HG03159 (cell line): ENCODE data around the gene SNRK.

Experiments
- ATAC-seq: cut with Tn5 transposase; IDR thresholded peaks from one replicate; pipeline ENCODE4 v1.9.1; 2021; ENCODE audit warnings: mild to moderate bottlenecking, moderate library complexity; ENCODE audit not compliant: unreplicated experiment

The SNRK gene

DNA sequence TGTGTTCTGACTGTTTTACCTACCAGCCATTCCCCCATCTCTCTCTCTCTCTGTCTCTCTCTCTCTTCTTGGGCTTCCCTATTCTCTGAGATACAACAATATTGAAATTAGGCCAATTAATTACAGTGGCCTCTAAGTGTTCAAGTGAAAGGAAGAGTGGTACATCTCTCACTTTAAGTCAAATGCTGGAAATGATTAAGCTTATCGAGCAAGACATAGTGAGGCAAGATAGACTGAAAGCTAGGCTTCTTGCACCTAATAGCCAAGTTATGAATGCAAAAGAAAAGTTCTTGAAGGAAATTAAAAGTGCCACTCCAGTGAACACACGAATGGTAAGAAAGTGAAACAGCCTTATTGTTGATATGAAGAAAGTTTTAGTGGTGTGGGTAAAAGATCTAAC lies 21.3 kb downstream of the SNRK start:
- no peak for ATAC-seq

DNA sequence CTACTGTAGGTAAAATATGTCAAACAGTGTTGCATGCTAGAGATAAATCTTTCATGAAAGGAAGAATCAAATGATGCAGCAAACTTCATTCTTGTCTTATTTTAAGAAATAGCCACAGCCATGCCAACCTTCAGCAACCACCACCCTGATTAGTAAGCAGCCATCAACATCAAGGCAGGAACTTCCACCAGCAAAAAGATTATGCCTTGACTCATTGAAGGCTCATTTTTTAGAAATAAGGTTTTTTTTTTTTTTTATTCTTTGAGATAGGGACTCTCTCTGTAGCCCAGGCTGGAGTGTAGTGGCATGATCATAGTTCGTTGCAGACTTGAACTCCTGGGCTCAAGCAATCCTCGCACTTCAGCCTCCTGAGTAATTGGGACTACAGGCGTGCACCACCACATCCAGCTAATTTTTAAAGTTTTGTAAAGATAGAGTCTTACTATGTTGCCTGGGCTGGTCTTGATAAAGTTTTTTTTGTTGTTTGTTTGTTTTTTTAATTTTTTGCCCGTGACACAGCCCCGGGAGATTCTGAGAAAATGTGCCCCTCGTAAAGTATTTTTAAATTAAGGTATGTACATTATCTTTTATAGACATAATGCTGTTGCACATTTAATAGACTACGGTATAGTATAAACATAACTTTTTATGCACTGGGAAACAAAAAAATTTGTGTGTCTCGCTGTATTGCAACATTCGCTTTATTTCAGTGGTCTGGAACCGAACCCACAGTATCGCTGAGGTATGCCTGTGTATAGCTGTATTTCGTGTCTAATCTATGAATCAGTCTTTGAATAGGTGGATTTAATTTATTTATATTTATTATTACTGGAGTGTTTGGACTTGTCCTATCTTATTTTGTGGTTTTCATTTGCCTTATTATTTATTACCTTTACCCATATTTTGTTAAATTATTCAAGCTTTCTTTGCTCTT lies 23.3 kb downstream of the SNRK start:
- ATAC-seq = no peak

DNA sequence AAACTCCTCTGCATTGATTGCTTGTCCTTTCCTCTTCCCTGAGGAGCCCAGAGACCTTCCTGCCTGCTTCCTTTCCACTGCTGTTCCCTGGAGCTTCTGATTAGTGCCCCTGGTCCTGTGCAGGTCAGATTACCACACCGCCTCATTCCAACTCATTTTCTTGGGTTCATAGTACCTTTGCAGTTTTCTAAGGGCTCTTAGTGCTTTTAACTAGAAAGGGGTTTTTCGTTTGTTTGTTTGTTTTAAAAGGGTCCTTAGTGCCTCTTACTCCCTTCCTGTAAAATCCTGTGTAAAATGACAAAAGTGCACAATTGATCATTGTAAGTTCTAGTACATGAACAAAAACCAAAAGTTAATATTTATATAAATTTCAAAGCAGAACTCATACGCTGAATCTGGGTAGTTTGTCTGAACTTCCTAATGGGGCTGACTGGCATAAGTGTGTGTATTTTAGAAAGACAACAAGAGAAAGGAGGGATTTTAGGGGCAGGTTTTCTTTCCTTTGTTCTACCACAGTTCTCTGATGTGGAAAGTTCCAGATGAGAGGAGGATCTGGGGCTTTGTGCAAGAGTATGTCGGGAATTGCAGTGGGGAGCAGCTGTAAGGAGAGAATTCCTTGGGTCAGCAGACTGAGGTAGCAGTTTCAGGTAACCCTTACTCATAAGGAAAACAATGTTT lies 30.6 kb downstream of the SNRK start:
- ATAC-seq = no peak

DNA sequence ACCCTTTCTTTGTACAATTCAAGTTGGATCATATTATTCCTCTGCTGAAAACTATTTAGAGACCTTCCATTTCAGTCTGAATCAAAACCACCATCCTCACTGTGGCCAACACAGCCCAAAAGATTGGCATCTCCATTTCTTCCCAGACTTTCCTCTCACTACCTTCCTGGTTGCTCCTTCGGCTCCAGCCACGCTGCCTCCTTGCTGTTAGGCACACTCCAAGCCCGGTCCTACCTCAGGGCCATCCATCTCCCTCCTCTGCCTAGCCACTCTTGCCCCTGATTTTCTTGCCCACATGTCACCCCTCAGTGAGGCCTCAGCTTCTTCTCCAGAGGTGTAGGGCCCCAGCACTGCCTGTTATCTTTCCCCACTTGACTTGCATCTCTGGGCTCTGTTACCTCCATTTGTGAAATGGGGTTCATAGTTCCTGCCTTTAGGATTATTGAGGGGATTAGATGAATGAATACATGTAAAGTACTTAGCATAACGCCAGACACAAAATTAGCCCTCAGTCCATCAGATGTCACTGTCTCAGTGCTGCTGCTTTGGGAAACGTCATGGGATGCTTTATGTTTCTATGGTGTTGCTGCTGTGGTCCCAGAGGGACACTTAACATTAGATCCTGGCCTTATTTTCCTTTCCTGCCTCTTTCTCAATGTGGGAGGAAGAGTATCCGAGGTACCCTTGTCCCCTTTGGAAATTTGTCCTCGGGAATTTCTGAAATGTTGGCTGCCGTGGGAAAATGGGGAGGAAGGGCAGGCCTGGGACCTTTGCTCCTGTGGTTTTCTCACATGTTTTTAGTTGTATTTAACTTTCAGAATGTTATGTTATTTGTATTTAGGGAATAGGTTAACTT lies 31.3 kb downstream of the SNRK start:
- ATAC-seq = no peak

DNA sequence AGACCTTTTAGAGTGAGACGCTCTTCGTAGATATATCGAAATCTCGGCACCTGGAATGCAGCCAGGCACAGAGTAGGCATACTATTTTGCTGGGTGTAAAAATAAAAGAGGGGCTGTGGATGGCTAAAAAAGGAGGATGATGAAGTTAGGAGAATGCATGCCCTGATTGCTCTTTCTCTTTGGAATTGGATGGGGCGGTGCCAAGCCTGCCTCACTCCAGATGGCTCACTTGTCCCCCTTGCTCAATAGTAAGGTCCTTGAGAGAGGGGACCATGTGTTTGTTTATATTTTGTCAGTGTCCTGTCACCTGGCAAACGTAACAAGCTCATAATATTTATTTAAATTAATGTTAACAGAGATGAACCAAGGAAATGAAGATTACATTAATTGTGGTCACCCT lies 33.0 kb downstream of the SNRK start:
- no peak for ATAC-seq

DNA sequence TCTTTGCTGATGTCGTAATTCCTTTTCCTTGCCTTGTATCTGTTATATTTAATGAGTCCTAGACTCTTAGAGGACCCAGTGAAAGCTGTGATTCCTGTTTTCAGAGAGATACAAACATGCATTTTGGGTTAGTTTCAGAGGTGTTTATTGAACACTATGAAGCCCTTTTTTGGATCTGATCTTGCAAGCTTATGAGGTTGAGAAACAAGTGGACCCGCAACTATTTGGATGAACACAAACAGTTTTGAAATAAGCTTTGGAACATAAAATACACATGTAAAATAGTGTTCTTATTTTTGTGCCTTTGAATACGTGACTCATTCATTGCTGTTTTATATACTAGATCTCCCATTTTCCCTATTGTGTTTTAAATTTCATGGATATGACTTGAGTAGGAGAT lies 33.5 kb downstream of the SNRK start:
- no peak for ATAC-seq

DNA sequence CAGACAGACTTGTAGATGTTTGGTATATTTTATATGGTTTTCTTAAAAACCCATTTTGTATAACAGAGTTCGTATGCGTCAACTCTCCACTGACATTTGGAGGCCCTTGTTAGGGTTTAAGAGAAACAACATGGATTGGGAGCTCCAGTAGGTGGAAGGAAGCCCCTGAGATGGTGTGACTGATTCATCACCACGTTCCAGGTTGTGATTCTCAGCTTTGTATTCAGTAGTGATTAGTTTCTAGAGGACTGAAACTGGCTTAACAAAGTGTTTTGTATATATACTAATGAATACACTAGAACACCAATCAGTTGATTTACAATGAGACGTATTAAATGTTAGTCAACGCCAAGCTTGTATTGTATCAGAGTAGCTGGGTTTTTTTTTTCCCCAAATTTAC lies 33.9 kb downstream of the SNRK start:
- ATAC-seq = no peak

DNA sequence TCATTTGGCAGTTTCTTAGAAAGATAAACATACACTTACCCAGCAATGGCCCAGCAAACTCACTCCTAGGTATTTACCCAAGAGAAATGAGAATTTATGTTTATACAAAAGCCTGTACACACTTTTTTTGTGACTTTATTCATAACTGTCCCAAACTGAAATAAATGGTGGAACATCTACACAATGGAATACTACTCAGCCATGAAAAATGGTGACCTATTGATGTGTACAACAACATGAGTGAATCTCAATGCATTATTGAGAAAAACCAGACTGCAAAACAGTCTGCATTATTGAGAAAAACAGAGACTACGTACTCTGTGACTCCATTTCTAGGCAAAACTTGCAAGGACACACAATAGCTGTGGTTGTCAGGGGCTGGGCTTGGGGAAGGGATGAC lies 37.2 kb downstream of the SNRK start:
- no peak for ATAC-seq

DNA sequence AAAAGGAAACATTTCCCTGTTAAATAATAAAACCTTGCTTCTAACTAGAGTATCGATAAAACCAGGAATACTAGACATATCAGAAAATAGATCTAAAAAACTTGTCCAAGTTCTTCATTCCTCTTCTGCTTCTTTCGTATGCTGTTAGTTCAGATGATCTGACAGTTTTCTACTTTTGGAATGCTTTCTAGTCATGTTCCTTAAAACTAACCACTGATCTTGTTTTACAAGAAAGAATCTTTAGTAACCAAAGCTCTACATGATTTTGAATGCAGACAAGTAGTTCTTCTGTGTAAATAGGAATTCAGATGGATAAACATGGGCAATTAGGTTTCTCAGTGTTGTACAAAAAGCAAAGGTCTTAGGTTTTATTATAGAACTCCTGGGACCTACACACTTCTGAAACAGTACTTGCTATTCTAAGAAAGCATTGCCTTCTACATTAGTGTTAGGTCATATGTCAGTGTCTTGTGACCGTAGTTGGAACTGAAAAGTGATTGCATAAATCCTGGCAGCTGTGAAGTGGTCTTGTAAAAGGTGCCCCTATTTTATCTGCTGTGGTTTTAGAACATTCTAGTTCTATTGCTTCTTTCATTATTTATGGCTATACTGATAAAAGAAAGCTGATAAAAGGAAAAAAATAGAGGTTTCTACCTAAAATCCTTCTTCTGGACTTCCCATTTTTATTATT lies 40.7 kb downstream of the SNRK start:
- ATAC-seq = no peak

DNA sequence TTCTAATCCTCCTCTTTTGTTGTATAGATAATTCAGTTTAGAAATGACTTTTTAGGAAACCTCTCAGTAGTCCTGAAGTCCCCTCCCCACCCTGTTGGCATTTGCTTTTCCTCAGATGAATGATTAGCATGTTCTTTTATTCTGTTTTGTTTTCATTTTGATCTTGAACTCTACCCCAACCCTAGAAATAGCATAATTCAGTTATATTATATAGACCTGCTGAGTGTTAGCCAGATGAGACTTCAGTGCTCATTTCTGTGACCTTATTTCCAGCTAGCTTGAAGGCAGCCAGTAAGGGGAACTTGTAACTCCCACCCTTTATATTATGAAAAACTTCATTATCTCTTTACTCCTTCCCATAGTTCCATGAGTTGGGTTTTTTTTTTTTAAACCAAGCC lies 41.2 kb downstream of the SNRK start:
- ATAC-seq = no peak

DNA sequence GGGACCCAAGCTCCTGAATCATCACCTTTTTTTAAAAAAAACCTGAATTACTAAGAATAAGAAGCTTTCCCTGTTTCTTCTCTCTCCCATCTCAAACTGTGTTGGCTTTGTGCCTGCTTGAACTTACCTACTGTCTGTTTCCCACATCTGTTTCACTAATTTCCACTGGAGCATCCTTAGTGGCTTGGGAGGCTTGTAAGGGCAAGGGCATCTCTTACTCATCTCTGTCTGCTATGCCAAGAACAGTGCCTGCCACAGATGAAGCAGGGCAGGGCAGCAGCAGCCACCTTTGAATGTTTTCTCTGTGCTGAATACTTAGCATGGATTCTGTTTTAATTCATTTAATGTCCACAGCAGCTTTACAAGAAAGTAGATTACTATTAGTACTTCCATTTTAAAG lies 42.3 kb downstream of the SNRK start:
- no peak for ATAC-seq

DNA sequence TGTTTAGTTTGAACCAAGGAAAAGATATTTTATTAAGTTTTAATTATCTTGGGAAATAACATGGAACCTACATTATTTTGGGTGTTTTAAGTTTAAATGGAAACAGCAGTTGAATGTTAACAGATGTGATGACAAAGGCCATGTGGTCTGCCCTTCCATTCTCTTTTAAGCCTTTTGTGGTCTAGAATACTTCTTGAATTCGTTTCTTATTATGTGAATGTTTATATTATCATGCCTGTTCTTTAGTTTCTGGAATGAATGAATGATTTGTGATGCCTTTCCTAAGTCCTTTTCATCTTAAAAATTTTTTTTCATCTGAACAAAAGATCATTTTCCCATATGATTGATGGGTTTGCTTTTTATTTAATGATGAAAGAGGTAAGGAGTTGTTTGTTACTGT lies 44.6 kb downstream of the SNRK start:
- no peak for ATAC-seq

DNA sequence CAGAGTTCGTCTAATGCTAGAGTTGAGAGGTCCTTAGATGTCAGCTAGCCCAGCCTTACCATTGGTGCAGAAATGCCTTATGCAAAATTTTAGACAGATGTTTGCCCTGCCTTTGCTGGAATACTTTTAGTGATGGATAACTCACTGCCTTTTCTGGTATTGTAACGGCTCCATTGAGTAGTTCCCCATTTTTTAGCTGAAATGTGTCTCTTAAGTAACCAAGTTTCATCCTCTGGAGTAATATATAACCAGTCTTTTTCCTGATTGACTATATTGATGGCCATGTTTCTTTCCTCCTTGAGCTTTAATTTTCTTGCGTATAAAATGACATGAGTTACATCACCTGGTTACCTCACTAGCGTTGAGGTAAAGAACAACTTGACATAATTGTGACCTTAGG lies 45.0 kb downstream of the SNRK start:
- no peak for ATAC-seq

DNA sequence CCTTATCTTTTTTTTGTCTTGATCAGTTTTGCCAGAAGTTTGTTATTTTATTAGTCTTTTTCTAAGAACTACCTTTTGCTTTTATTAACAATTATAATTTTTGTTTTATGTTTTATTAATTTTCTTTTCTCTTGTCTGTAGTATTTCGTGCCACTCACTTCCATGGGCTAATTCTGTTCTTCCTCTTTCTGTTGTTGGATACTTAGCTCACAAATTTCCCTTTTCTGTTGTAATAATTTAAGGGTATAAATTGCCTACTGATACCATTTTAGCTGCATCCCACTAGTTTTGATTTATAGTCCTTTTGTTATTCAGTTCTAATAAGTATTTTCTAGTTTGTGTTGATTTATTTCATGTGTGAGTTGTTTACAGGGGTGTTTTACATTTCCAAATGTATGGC lies 48.6 kb downstream of the SNRK start:
- no peak for ATAC-seq

DNA sequence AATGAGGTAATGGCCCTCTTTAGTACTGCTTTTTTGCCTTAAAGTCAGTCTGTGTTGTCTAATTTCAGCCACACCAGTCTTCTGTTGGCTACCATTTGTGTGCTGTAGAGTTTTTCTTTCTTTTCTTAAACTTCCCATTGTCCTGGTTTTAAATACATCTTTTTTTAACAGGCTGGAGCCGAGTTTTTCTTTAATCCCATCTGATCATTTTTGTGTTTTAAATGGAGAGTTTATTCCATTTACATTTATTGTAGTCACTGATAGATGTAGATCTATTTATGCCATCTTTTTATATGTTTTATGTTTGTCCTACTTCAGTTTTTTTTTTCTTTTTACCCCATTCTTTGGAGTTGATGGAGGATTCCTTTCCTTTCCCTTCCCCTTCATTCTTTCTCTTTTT lies 49.5 kb downstream of the SNRK start:
- no peak for ATAC-seq

DNA sequence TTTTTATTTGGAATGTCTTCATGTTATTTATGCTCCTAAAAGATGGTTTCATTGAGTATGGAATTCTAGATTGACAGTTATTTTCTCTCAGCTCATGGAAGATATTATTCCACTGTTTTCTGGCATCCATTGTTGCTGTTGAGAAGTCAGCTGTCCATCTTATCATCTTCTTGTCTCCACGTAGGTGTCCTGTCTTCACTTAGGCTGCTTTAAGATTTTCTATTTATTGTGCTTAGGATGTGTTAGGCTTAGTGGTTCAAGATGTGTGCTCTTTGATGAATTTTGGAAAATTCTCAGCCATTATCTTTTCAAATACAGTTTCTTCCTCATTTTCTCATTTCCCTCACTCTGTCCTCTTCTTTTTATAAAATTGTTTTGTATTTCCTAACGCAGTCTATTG lies 52.0 kb downstream of the SNRK start:
- no peak for ATAC-seq

DNA sequence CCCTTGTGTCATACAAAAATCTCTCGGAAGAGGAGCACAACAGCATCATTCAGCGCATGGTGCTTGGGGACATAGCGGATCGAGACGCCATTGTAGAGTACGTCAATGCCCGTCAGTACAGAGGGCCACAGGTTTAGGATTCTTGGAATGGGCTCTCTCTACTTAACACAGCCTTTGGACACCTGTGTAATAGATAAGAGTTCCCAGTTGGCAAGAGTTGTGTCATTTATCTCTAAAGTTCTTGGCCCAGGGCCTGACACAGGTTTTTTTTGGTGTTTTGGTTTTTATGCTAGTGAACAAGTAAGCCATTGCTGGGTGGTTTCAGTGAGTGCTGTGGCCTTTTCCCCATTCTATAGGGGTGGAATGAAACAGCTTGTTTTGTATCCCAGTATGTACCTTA lies 54.1 kb downstream of the SNRK start:
- no peak for ATAC-seq

DNA sequence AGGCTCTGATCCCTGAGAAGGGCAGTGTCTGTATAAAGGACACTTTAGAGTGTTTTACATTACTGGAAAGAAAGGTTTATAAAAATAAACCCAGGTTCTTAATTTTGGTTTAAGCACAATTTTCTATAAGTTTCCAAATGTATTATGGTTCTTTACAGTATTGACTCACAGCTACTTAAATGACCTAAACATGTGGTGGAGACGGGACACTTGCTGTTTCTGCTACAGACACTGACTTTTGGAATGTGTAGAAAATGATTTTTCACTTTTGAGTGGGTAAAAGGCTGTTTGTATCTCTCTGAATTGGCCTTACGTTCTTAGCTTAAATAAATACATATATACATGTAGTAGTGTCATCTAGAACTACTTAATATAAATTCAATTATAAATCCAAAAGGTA lies 55.4 kb downstream of the SNRK start:
- ATAC-seq = no peak

DNA sequence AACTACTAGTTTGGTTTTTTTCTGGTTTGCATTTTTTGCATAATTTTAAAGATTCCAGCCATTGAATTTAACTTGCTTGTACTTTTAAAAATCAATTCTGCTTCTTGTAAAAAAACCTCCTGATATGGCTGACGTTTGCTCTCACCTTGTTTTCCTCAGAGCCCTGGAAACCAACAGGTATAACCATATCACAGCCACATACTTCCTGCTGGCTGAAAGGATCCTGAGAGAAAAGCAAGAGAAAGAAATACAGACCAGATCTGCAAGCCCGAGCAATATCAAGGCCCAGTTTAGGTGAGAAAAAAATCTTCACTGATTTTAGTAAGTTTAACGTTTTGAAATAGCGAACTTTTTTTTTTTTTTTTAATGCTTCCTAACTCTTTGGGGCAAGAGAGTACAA lies 56.8 kb downstream of the SNRK start:
- no peak for ATAC-seq

DNA sequence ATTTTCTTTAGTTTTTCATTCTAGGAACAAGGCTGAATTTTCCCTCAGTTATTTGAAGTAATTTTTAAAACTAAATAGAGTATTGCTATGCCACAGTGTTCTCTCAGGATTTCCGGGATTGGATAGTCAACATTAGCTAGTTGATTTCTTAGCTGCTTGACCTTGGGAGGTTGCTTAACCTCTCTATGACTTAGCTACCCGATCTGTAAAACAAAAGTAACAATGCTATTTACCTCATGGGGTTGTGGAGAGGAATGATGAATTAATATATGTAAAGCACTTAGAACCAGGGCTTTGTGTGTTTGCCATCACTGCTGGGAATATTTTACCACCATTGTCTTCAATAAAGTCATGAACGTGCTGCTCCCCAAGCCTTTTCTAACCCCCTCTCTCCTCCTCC lies 57.5 kb downstream of the SNRK start:
- ATAC-seq = no peak

DNA sequence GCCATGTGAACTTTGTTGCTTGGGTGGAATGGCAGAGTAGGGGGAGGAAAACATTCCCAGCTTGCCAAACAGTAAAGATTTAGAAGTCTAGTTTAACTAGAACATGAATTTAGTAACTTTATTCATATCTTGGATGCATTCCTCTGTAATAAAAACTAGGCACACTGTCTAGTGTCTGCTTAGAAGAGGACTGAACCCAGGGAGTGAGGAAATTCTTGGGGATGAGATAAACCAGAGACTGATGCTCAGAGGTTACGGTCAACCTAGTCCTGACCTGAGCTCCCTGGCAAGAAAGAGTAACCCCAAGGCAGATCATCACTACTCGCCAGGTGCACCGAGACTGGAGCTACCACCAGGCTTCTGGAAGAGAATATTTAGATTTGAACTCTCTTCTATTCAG lies 58.2 kb downstream of the SNRK start:
- ATAC-seq = no peak
